ENCODE data around the gene LEPROT. TPM values are rescaled to one million over a fixed set of nuclear protein-coding genes. Genes with fewer than 3 reads are reported as not detected.

The LEPROT gene
- total and polyA plus RNA-seq, 4 donors, result 23.6 to 43.4 (median 36.3) TPM

- TF ChIP-seq HNF4G (IDR thresholded peaks at IDR 0.05) (peak; percentile 13), TAF1 (conservative IDR thresholded peaks at IDR 0.05) (peak; percentile 68), RAD21 (IDR thresholded peaks at IDR 0.05) (peak; percentile 44 to 55), FOXA2 (IDR thresholded peaks at IDR 0.05) (peak; percentile 2), RXRA (IDR thresholded peaks at IDR 0.05) (peak; percentile 72 to 86), GABPA (IDR thresholded peaks at IDR 0.05 in 1 of 2, conservative IDR thresholded peaks at IDR 0.05 in 1 of 2) (no peak), CTCF (IDR thresholded peaks at IDR 0.05; ENCODE audit: low read depth, low read length, missing input control) (no peak), HNF4A (conservative IDR thresholded peaks at IDR 0.05) (peak; percentile 78 to 80), NR2F2 (IDR thresholded peaks at IDR 0.05) (peak; percentile 68), ZBTB33 (IDR thresholded peaks at IDR 0.05) (peak; percentile 41), EGR1 (IDR thresholded peaks at IDR 0.05; ENCODE audit: low read depth in 2 of 2) (peak in 1 of 2 donors; percentile 3), JUND (IDR thresholded peaks at IDR 0.05) (peak; percentile 92 to 94), YY1 (IDR thresholded peaks at IDR 0.05) (peak; percentile 88), FOXA1 (IDR thresholded peaks at IDR 0.05) (peak; percentile 12), SP1 (IDR thresholded peaks at IDR 0.05) (peak; percentile 77)
- TF ChIP-seq, protein P1, sequence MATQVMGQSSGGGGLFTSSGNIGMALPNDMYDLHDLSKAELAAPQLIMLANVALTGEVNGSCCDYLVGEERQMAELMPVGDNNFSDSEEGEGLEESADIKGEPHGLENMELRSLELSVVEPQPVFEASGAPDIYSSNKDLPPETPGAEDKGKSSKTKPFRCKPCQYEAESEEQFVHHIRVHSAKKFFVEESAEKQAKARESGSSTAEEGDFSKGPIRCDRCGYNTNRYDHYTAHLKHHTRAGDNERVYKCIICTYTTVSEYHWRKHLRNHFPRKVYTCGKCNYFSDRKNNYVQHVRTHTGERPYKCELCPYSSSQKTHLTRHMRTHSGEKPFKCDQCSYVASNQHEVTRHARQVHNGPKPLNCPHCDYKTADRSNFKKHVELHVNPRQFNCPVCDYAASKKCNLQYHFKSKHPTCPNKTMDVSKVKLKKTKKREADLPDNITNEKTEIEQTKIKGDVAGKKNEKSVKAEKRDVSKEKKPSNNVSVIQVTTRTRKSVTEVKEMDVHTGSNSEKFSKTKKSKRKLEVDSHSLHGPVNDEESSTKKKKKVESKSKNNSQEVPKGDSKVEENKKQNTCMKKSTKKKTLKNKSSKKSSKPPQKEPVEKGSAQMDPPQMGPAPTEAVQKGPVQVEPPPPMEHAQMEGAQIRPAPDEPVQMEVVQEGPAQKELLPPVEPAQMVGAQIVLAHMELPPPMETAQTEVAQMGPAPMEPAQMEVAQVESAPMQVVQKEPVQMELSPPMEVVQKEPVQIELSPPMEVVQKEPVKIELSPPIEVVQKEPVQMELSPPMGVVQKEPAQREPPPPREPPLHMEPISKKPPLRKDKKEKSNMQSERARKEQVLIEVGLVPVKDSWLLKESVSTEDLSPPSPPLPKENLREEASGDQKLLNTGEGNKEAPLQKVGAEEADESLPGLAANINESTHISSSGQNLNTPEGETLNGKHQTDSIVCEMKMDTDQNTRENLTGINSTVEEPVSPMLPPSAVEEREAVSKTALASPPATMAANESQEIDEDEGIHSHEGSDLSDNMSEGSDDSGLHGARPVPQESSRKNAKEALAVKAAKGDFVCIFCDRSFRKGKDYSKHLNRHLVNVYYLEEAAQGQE (IDR thresholded peaks at IDR 0.05), result peak; percentile 77
- TF ChIP-seq, protein P2, sequence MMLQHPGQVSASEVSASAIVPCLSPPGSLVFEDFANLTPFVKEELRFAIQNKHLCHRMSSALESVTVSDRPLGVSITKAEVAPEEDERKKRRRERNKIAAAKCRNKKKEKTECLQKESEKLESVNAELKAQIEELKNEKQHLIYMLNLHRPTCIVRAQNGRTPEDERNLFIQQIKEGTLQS (IDR thresholded peaks at IDR 0.05), result no peak
- TF ChIP-seq, protein P3, sequence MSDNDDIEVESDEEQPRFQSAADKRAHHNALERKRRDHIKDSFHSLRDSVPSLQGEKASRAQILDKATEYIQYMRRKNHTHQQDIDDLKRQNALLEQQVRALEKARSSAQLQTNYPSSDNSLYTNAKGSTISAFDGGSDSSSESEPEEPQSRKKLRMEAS (IDR thresholded peaks at IDR 0.05), result peak; percentile 54
These were observed 55.9 kb downstream of the LEPROT start for GRCh38 chr1:65476327-65476726.

More at GRCh38 chr1:65476327-65476726, 55.9 kb downstream of the LEPROT start:
- Histone ChIP-seq H3K27me3 (ENCODE audit: control insufficient read depth in 4 of 4, insufficient read depth in 4 of 4, low read length in 3 of 4) (no peaks in the 10 kb centered on the region), H3K4me1 (ENCODE audit: control insufficient read depth in 4 of 4, insufficient read depth in 4 of 4, low read length in 3 of 4) (peaks cover 7 to 28% (median 20%) of the 10 kb centered on the region in 4 donors), H3K9ac (ENCODE audit: low read depth in 1 of 2, low read length in 2 of 2) (peak overlapping the region in 1 of 2 donors; percentile 47), H3K27ac (ENCODE audit: low read depth in 1 of 2, low read length in 2 of 2) (peak overlapping the region; percentile 78 to 85), H3K4me3 (ENCODE audit: low read depth in 1 of 3, low read length in 3 of 3) (no peak overlapping the region), H3K9me3 (ENCODE audit: control insufficient read depth in 4 of 4, low read length in 3 of 4) (no peaks in the 10 kb centered on the region), H3K36me3 (ENCODE audit: control insufficient read depth in 4 of 4, insufficient read depth in 3 of 4, low read depth in 1 of 4, low read length in 3 of 4) (no peaks in the 10 kb centered on the region)
- no peak for DNase-seq (ENCODE audit: low spot score)
- WGBS, result 31% methylated on average over 3 of the region's 3 CpGs

All from liver (tissue), 9 donors.